B cell (primary cell): ENCODE data around the gene PTTG2. TPM values are rescaled to one million over a fixed set of nuclear protein-coding genes. Genes with fewer than 3 reads are reported as not detected.

Source experiments
- ATAC-seq: fragments of 200-7000 bp; cut with Tn5 transposase; one replicate; pipeline ENCODE4 v1.10.0; 2021; ENCODE audit warnings: low read depth, mild to moderate bottlenecking, moderate number of reproducible peaks, moderate library complexity
- CTCF ChIA-PET: fragments of 350-600 bp; sonication (Branson Sonifier 250); formaldehyde crosslinking; loops from one replicate; lab custom pipeline; 2021; ENCODE audit warnings: antibody characterized with exemption, inconsistent platforms; lab: Charles Lee
- POLR2A ChIA-PET: fragments of 350-600 bp; sonication (Branson Sonifier 250); formaldehyde crosslinking; loops from one replicate; lab custom pipeline; 2021; ENCODE audit warnings: antibody characterized with exemption; lab: Charles Lee
- DNase-seq: peaks from one replicate; pipeline ENCODE4 v3.0.0; 2013
- H2AFZ ChIP-seq: 2 replicates; pipeline ENCODE4 v1.6.1; 2012; ENCODE audit warnings: mild to moderate bottlenecking, low read depth, low read length; ENCODE audit not compliant: insufficient read depth, poor library complexity, severe bottlenecking
- H3K27ac ChIP-seq, 2 donors: 1 replicate in 1 of 2; 2 replicates in 1 of 2; pipeline ENCODE4 v1.5.1; 2012 to 2013; ENCODE audit warnings: low read length in 2 of 2, mild to moderate bottlenecking in 2 of 2, moderate library complexity in 1 of 2
- H3K27me3 ChIP-seq, 4 experiments: fragments of 200-600 bp in 1 of 4; sonication (generic) in 1 of 4; replicated peaks in 1 of 4; 1 replicate in 2 of 4; 2 replicates in 2 of 4; pipeline versions ENCODE4 v1.6.1 to v1.7.0; 2013 to 2016; ENCODE audit warnings: low read length in 3 of 4, mild to moderate bottlenecking in 2 of 4, mixed read lengths in 1 of 4, moderate library complexity in 1 of 4; ENCODE audit not compliant: insufficient read depth in 4 of 4, control insufficient read depth in 3 of 4; ENCODE audit errors: control extremely low read depth in 1 of 4
- H3K36me3 ChIP-seq, 2 experiments: replicated peaks in 1 of 2; 1 replicate in 1 of 2; 2 replicates in 1 of 2; pipeline versions ENCODE4 v1.6.1 to v1.7.1; 2013; ENCODE audit warnings: low read length in 1 of 2; ENCODE audit not compliant: insufficient read depth in 2 of 2, control insufficient read depth in 1 of 2; ENCODE audit errors: control extremely low read depth in 1 of 2, extremely low read depth in 1 of 2
- H3K4me1 ChIP-seq, 2 donors: fragments of 200-600 bp in 1 of 2; sonication (generic) in 1 of 2; 1 replicate in 1 of 2; 2 replicates in 1 of 2; pipeline versions ENCODE4 v1.5.1 to v1.6.1; 2013 to 2017; ENCODE audit warnings: low read length in 2 of 2; ENCODE audit not compliant: control insufficient read depth in 2 of 2, insufficient read depth in 2 of 2
- H3K4me2 ChIP-seq: replicated peaks from 2 replicates; pipeline ENCODE3; 2012; ENCODE audit warnings: mild to moderate bottlenecking, low read depth, low read length; ENCODE audit not compliant: poor library complexity, severe bottlenecking
- H3K4me3 ChIP-seq, 5 experiments: fragments of 200-600 bp in 1 of 5; sonication (generic) in 1 of 5; 1 replicate in 3 of 5; 2 replicates in 2 of 5; pipeline versions ENCODE4 v1.5.1 to v1.7.0; 2011 to 2016; ENCODE audit warnings: low read length in 4 of 5, mild to moderate bottlenecking in 4 of 5, low read depth in 2 of 5, control low read depth in 1 of 5, moderate library complexity in 1 of 5; ENCODE audit not compliant: insufficient read depth in 1 of 5; ENCODE audit errors: control extremely low read depth in 1 of 5, extremely low read depth in 1 of 5
- H3K79me2 ChIP-seq: fragments of 200-600 bp; sonication (generic); one replicate; pipeline ENCODE4 v1.6.0; 2016; ENCODE audit warnings: low read length; ENCODE audit not compliant: control insufficient read depth, insufficient read depth
- H3K9ac ChIP-seq: fragments of 200-600 bp; sonication (generic); 2 replicates; pipeline ENCODE4 v1.6.1; 2017; ENCODE audit warnings: mild to moderate bottlenecking, low read length, moderate library complexity
- H3K9me3 ChIP-seq, 3 donors: one replicate each; pipeline versions ENCODE4 v1.6.1 to v1.7.1; 2013; ENCODE audit warnings: low read length in 2 of 3; ENCODE audit not compliant: control insufficient read depth in 2 of 3, insufficient read depth in 1 of 3; ENCODE audit errors: control extremely low read depth in 1 of 3
- H4K20me1 ChIP-seq: 2 replicates; pipeline ENCODE4 v1.6.0; 2012; ENCODE audit warnings: mild to moderate bottlenecking, low read length; ENCODE audit not compliant: insufficient read depth, control insufficient read depth, poor library complexity, severe bottlenecking
- H3K27ac Mint-ChIP-seq: one replicate; pipeline ENCODE4 v1.8.0; 2021; ENCODE audit warnings: mixed read lengths
- H3K27me3 Mint-ChIP-seq: one replicate; pipeline ENCODE4 v1.8.0; 2021; ENCODE audit warnings: mixed read lengths
- H3K4me1 Mint-ChIP-seq: one replicate; pipeline ENCODE4 v1.8.0; 2021; ENCODE audit warnings: mixed read lengths
- H3K4me3 Mint-ChIP-seq: one replicate; pipeline ENCODE4 v1.8.0; 2021; ENCODE audit warnings: mixed read lengths
- H3K9me3 Mint-ChIP-seq: one replicate; pipeline ENCODE4 v1.8.0; 2022; ENCODE audit warnings: mixed read lengths; ENCODE audit not compliant: insufficient read depth
- CTCF ChIP-seq: fragments of 200-600 bp; IDR thresholded peaks from one replicate; pipeline ENCODE4 v1.8.0; 2022; ENCODE audit warnings: antibody characterized with exemption, mild to moderate bottlenecking
- EZH2 ChIP-seq: IDR thresholded peaks from 2 replicates; pipeline ENCODE4 v1.6.1; 2012; ENCODE audit warnings: borderline replicate concordance, low read depth, mild to moderate bottlenecking, moderate library complexity, low read length; ENCODE audit not compliant: insufficient read depth, poor library complexity, severe bottlenecking
- WGBS: methylation state at CpG from one replicate; pipeline ENCODE4 v1.1.5; 2013; ENCODE audit warnings: missing lambda C conversion rate; ENCODE audit not compliant: insufficient coverage; 5-methylcytosine and 5-hydroxymethylcytosine counted together
- intact Hi-C: fragments of 100-400 bp; cut with micrococcal nuclease; formaldehyde crosslinking; loops from one replicate; pipeline ENCODE4 v1.10.0; 2022
- polyA plus RNA-seq: library from polyadenylated mRNA; depleted of rRNA; stranded (reverse); fragments of >200 nt; gene quantifications from 2 replicates; pipeline ENCODE4 v1.2.3, GENCODE V29; 2012
- total RNA-seq, 2 donors: library from RNA; stranded (reverse); fragments of 120-200 nt in 1 of 2; gene quantifications; 1 replicate in 1 of 2; 2 replicates in 1 of 2; pipeline versions ENCODE4 v1.2.3 to v1.2.4, GENCODE V29; 2013 to 2022

Gene PTTG2
- total and polyA plus RNA-seq, 2 donors (not counting 1 experiment from before 2014, with no cell fraction given): 1.9 to 2.8 TPM

- Histone ChIP-seq H4K20me1 (peaks cover 39% of the 10 kb centered on the region), H2AFZ (no peak overlapping the region), H3K79me2 (peaks cover 74% of the 10 kb centered on the region), H3K27ac (no peak overlapping the region), H3K4me2 (no peak overlapping the region), H3K4me3 (no peak overlapping the region), H3K9ac (no peak overlapping the region), H3K4me1 (no peaks in the 10 kb centered on the region), H3K9me3 (peaks cover 0 to 5% (median 0%) of the 10 kb centered on the region in 3 donors), H3K36me3 (peaks cover 8% of the 10 kb centered on the region in 2 experiments), H3K27me3 (no peaks in the 10 kb centered on the region)
- Mint-ChIP-seq H3K4me3 (no peak overlapping the region), H3K4me1 (peaks cover 9% of the 10 kb centered on the region), H3K27ac (no peak overlapping the region), H3K9me3 (no peaks in the 10 kb centered on the region), H3K27me3 (no peaks in the 10 kb centered on the region)
- ChIA-PET CTCF (no interaction called here), POLR2A (no interaction called here)
- intact Hi-C loops: no loop called here
- DNase-seq (no peak), ATAC-seq (no peak)
- TF ChIP-seq EZH2: no peak
- TF ChIP-seq CTCF: no peak
- 100% methylated on average over 1 of the region's 7 CpGs for WGBS
These were observed 42.8 kb upstream of the PTTG2 start for GRCh38 chr4:37917388-37917787.

GRCh38 chr4:37918653-37919052 lies 41.5 kb upstream of the PTTG2 start:
- Histone ChIP-seq H3K4me3 (no peak overlapping the region), H2AFZ (no peak overlapping the region), H3K4me1 (no peaks in the 10 kb centered on the region), H3K36me3 (peaks cover 8% of the 10 kb centered on the region in 2 experiments), H3K9ac (no peak overlapping the region), H3K9me3 (peaks cover 0 to 5% (median 0%) of the 10 kb centered on the region in 3 donors), H3K27me3 (no peaks in the 10 kb centered on the region), H4K20me1 (peaks cover 42% of the 10 kb centered on the region), H3K79me2 (peaks cover 74% of the 10 kb centered on the region), H3K4me2 (no peak overlapping the region), H3K27ac (no peak overlapping the region)
- TF ChIP-seq CTCF: no peak
- no peak for TF ChIP-seq EZH2
- ATAC-seq: no peak
- CTCF ChIA-PET: no interaction called here
- WGBS: 80% methylated on average over 2 of the region's 3 CpGs
- H3K4me1 Mint-ChIP-seq: peaks cover 11% of the 10 kb centered on the region
- no peaks in the 10 kb centered on the region for H3K27me3 Mint-ChIP-seq
- no peaks in the 10 kb centered on the region for H3K9me3 Mint-ChIP-seq
- H3K27ac Mint-ChIP-seq: no peak overlapping the region
- no peak overlapping the region for H3K4me3 Mint-ChIP-seq
- POLR2A ChIA-PET: no interaction called here
- no peak for DNase-seq
- intact Hi-C loops: no loop called here
